Astrocyte (in vitro differentiated cells and primary cell): ENCODE data around the gene NAAA.

ENCODE experiments used
- EZH2 ChIP-seq: IDR thresholded peaks from 2 replicates; pipeline ENCODE4 v1.6.1; 2012; ENCODE audit warnings: mild to moderate bottlenecking, low read length, inconsistent platforms; ENCODE audit not compliant: insufficient read depth
- TF ChIP-seq, protein P1 (sequence below): IDR thresholded peaks from 2 replicates; pipeline ENCODE4 v1.5.1; 2011; ENCODE audit warnings: low read depth, mild to moderate bottlenecking, inconsistent platforms, low read length, moderate library complexity; ENCODE audit not compliant: insufficient read depth

DNA sequence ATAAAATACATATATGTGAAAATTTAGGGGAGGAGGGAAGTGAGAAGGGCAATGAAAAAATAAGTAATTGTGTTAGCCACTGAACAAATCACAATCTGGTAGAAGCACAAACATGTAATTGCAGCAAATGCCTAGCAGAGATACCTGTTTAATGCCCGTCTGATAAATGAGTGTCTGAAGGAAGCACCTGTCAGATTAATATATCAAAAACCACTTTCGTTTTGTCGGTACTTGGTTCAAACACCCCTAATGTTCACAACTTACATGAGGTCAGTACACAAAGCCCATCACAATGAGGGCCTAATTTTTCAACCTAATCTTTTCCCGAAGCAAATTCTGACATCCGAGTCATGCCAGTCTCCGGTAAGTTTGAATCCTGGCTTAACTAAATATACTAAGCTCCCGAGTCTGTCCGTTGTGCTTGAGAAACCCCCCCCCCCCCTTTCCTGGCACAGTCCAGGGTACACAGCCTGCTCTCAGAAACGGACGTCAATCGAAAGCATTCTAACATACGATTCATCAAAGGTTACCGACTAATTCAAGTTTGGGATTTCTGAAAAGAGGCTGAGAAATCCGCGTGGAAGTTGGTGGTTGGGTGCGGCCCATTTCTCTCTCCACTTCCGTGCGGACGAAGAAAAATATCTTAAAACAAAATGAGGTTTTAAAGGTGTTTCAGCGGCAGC, 49.2 kb upstream of the NAAA start:
- TF ChIP-seq, protein P1, sequence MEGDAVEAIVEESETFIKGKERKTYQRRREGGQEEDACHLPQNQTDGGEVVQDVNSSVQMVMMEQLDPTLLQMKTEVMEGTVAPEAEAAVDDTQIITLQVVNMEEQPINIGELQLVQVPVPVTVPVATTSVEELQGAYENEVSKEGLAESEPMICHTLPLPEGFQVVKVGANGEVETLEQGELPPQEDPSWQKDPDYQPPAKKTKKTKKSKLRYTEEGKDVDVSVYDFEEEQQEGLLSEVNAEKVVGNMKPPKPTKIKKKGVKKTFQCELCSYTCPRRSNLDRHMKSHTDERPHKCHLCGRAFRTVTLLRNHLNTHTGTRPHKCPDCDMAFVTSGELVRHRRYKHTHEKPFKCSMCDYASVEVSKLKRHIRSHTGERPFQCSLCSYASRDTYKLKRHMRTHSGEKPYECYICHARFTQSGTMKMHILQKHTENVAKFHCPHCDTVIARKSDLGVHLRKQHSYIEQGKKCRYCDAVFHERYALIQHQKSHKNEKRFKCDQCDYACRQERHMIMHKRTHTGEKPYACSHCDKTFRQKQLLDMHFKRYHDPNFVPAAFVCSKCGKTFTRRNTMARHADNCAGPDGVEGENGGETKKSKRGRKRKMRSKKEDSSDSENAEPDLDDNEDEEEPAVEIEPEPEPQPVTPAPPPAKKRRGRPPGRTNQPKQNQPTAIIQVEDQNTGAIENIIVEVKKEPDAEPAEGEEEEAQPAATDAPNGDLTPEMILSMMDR = no peak
- TF ChIP-seq EZH2 = no peak
